Right atrium auricular region (tissue), 2 donors: ENCODE data around the gene PDP2. TPM values are rescaled to one million over a fixed set of nuclear protein-coding genes. Genes with fewer than 3 reads are reported as not detected.
"Not testable (repeated sequence)": the region's sequence is repeated elsewhere in the genome, so short reads cannot be mapped to it uniquely, and the experiment has no call there.

Source experiments
- DNase-seq: peaks from one replicate; pipeline ENCODE4 v3.0.0-alpha.2; 2019; ENCODE audit warnings: low spot score
- H3K27ac ChIP-seq, 2 donors: fragments of 200-600 bp; sonication (generic); 1 replicate in 1 of 2; 2 replicates in 1 of 2; pipeline ENCODE4 v1.5.1; 2016 to 2019
- H3K27me3 ChIP-seq, 2 donors: fragments of 200-600 bp; sonication (generic); one replicate each; pipeline versions ENCODE4 v1.5.1 to v1.6.0; 2017 to 2019
- H3K36me3 ChIP-seq: fragments of 200-600 bp; sonication (generic); one replicate; pipeline ENCODE4 v1.5.1; 2016
- H3K4me1 ChIP-seq, 2 donors: fragments of 200-600 bp; sonication (generic); one replicate each; pipeline versions ENCODE4 v1.5.1 to v1.6.0; 2017 to 2019
- H3K4me3 ChIP-seq, 2 donors: fragments of 200-600 bp; sonication (generic); 1 replicate in 1 of 2; 2 replicates in 1 of 2; pipeline ENCODE4 v1.5.1; 2017 to 2019; ENCODE audit warnings: mild to moderate bottlenecking in 1 of 2, moderate library complexity in 1 of 2
- H3K9me3 ChIP-seq, 2 donors: fragments of 200-600 bp; sonication (generic); one replicate each; pipeline ENCODE4 v1.5.1; 2019
- total RNA-seq, 2 donors: library from RNA; depleted of rRNA; stranded (reverse); fragments of >200 nt; gene quantifications; one replicate each; pipeline ENCODE4 v1.1.0, GENCODE V29; 2016
- TF ChIP-seq, protein P1 (sequence below), 2 donors: fragments of 200-600 bp; sonication (generic); IDR thresholded peaks; one replicate each; pipeline ENCODE4 v1.5.1; 2019; ENCODE audit warnings: antibody characterized with exemption in 2 of 2

Gene PDP2
- total RNA-seq, 2 donors from 2014 or later = 1.7 to 3.4 TPM

DNA sequence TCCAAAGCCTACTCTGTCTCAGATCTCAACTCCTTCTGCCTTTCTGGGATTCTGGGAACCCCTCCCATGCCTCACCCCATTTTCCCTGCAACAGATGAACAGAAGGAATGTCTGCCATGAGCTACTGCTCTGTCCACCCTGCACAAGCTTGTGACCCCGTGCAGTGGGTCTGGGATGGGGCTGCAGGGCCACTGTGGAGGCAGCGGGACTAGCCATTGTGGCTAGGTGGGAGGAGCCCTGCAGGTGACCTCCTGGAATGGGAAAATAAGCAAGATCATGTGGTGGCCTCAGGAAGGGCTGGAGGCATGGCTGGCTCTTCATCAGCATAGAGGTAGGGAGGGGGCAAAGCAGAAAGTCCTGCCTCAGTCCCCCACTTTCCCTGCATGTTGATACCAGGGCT is 13.7 kb downstream of the PDP2 start:
- Histone ChIP-seq H3K4me1 (peaks cover 0 to 12% of the 10 kb centered on the region in 2 donors), H3K36me3 (no peaks in the 10 kb centered on the region), H3K9me3 (no peaks in the 10 kb centered on the region), H3K27me3 (no peaks in the 10 kb centered on the region), H3K4me3 (no peak overlapping the region), H3K27ac (no peak overlapping the region)
- no peak for DNase-seq
- TF ChIP-seq, protein P1, sequence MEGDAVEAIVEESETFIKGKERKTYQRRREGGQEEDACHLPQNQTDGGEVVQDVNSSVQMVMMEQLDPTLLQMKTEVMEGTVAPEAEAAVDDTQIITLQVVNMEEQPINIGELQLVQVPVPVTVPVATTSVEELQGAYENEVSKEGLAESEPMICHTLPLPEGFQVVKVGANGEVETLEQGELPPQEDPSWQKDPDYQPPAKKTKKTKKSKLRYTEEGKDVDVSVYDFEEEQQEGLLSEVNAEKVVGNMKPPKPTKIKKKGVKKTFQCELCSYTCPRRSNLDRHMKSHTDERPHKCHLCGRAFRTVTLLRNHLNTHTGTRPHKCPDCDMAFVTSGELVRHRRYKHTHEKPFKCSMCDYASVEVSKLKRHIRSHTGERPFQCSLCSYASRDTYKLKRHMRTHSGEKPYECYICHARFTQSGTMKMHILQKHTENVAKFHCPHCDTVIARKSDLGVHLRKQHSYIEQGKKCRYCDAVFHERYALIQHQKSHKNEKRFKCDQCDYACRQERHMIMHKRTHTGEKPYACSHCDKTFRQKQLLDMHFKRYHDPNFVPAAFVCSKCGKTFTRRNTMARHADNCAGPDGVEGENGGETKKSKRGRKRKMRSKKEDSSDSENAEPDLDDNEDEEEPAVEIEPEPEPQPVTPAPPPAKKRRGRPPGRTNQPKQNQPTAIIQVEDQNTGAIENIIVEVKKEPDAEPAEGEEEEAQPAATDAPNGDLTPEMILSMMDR (IDR thresholded peaks at IDR 0.05) = no peak

DNA sequence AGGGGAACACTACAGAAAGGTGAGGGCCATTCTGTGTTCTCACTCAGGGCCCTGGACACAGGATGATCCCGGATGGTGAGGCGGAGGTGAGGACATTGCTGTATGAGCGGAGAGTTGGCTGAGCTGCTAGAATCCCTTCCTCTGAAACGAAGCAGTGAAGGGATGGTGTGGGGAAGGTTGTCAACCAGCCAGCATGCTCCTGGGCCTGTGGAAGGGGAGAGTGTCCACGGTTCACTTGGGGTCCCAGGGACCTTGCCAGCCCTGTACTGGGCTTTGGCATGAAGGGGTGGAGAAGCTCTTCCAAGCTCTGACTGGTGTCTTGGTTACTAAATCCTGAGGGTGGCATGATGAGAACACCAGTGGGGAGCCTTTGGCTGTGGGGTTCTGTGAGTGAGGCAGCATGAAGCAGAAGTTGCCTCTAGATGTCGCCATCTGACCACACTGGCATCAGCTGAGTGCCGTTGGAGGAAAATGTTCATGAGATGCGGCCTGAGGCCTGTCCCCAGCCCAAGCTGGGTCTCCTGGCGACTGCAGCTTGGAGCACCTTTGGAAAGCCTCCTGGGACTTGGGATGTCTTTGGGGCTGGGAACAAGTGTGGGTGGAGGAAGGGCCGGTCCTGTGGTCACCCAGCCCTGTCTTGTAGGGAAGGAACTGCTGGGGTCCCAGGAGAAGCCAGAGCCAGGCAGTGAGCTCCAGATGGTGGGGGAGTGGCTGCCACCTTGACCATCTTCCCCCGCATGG is 14.8 kb downstream of the PDP2 start:
- Histone ChIP-seq H3K36me3 (no peaks in the 10 kb centered on the region), H3K27ac (peak overlapping the region; percentile 34 to 36), H3K4me1 (peaks cover 0 to 23% of the 10 kb centered on the region in 2 donors), H3K27me3 (no peaks in the 10 kb centered on the region), H3K9me3 (no peaks in the 10 kb centered on the region), H3K4me3 (no peak overlapping the region)
- DNase-seq = no peak
- TF ChIP-seq, protein P1 (IDR thresholded peaks at IDR 0.05) = peak; percentile 69 to 92

DNA sequence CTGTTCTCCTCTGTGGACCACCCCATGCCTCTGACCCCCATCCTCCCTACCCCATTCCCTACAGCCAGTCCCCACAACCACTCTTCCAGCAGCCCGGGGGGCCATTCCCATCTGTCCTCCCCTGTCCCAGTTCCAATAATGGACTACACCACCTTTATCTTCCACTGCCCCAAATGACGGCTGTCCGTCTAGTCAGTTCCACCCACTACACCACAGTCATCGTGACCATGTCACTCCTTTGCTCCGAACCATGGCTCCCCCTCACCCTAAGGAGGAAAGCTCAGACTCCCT is 15.3 kb downstream of the PDP2 start:
- no peaks in the 10 kb centered on the region for H3K36me3 ChIP-seq
- peaks cover 0 to 28% of the 10 kb centered on the region in 2 donors for H3K4me1 ChIP-seq
- H3K4me3 ChIP-seq = no peak overlapping the region
- no peak for DNase-seq
- H3K27ac ChIP-seq = peak overlapping the region; percentile 34 to 36
- H3K9me3 ChIP-seq = no peaks in the 10 kb centered on the region
- TF ChIP-seq, protein P1 (IDR thresholded peaks at IDR 0.05) = no peak
- H3K27me3 ChIP-seq = no peaks in the 10 kb centered on the region

DNA sequence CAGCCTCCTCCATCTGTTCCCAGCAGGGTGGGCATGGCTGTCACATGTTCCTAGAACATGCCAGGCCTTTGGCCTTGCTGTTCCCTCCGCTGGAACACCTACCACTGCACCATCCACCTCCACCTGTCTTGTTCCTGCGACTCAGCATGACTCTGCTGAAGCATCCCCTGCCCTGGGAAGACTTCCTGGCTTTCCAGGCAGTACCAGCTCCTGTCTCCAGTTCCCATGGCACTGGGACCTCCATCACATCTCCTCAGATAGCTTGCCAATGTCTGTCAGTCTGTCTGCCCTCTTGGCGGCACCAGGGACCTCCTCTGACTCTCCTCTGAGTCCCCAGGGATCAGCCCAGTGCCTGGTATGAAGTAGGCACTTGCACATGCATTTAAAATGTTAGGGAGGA is 15.7 kb downstream of the PDP2 start:
- Histone ChIP-seq H3K27ac (no peak overlapping the region), H3K36me3 (no peaks in the 10 kb centered on the region), H3K27me3 (no peaks in the 10 kb centered on the region), H3K4me3 (no peak overlapping the region), H3K4me1 (peaks cover 0 to 32% of the 10 kb centered on the region in 2 donors), H3K9me3 (no peaks in the 10 kb centered on the region)
- TF ChIP-seq, protein P1 (IDR thresholded peaks at IDR 0.05) = no peak
- no peak for DNase-seq

DNA sequence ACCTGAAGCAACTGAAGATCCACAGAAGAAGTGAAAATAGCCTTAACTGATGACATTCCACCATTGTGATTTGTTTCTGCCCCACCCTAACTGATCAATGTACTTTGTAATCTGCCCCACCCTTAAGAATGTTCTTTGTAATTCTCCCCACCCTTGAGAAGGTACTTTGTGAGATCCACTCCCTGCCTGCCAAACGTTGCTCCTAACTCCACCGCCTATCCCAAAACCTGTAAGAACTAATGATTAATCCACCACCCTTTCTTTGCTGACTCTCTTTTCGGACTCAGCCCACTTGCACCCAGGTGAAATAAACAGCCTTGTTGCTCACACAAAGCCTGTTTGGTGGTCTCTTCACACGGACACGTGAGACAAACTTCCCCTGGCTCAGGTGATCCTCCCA is 16.4 kb downstream of the PDP2 start:
- H3K36me3 ChIP-seq, DNase-seq, H3K4me3 ChIP-seq, H3K27me3 ChIP-seq, H3K9me3 ChIP-seq, H3K27ac ChIP-seq: not testable (repeated sequence)
- peaks cover 0 to 38% of the 10 kb centered on the region in 2 donors for H3K4me1 ChIP-seq

DNA sequence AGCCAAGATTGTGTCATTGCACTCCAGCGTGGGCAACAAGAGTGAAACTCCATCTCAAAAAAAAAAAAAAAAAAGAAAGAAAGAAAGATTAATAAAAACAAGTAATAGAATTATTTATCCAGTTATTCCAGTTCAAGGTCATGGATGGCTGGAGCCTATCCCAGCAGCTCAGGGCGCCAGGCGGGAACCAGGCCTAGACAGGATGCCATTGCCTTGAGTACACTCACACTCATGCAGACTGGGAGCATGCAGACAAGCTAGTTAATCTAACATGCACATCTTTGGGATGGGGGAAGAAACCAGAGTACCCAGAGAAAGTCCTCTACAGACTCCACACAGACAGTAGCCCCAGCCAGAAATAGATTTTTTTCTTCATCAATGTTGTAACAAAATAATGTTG is 17.9 kb downstream of the PDP2 start:
- Histone ChIP-seq H3K27me3 (no peaks in the 10 kb centered on the region), H3K4me1 (peaks cover 0 to 49% of the 10 kb centered on the region in 2 donors), H3K9me3 (no peaks in the 10 kb centered on the region), H3K4me3 (no peak overlapping the region), H3K36me3 (no peaks in the 10 kb centered on the region), H3K27ac (peak overlapping the region; percentile 90 to 96)
- DNase-seq = no peak
- TF ChIP-seq, protein P1 (IDR thresholded peaks at IDR 0.05) = no peak
